GM19452 (cell line): ENCODE measurements around the gene STARD9.
"Not testable (repeated sequence)": the region's sequence is repeated elsewhere in the genome, so short reads cannot be mapped to it uniquely, and the experiment has no call there.

Experiments
- ATAC-seq: cut with Tn5 transposase; IDR thresholded peaks from one replicate; pipeline ENCODE4 v1.9.1; 2021; ENCODE audit not compliant: unreplicated experiment

STARD9 gene

GRCh38 chr15:42575188-42576039, at the start of gene STARD9:
TSS of gene STARD9 (plus strand) at chr15:42575606. CDS start at chr15:42575716, 110 bp downstream.
- ATAC-seq, result peak; percentile 93

GRCh38 chr15:42528970-42529369, 46.4 kb upstream of the STARD9 start:
- ATAC-seq, result no peak

- no peak for ATAC-seq
These were observed 42.2 kb upstream of the STARD9 start for GRCh38 chr15:42533246-42533645.

GRCh38 chr15:42544853-42545629, 30.4 kb upstream of the STARD9 start:
- ATAC-seq, result no peak

GRCh38 chr15:42547918-42548248, 27.5 kb upstream of the STARD9 start:
- no peak for ATAC-seq

- peak; percentile 78 for ATAC-seq
These were observed 27.0 kb upstream of the STARD9 start, which contains the start of the genes HAUS2 and LRRC57 for GRCh38 chr15:42548249-42549031. TSS of gene HAUS2 (plus strand) at chr15:42548838. CDS start at chr15:42548873, 35 bp downstream. TSS of gene LRRC57 (minus strand) at chr15:42548793. CDS start at chr15:42548434, 359 bp downstream.

GRCh38 chr15:42549032-42549491, 26.3 kb upstream of the STARD9 start:
- peak; percentile 5 for ATAC-seq

GRCh38 chr15:42549741-42550392, 25.5 kb upstream of the STARD9 start:
- no peak for ATAC-seq

- no peak for ATAC-seq
These were observed 21.9 kb upstream of the STARD9 start for GRCh38 chr15:42553554-42553953.

- not testable (repeated sequence) for ATAC-seq
These were observed 18.7 kb upstream of the STARD9 start for GRCh38 chr15:42556550-42557207.

GRCh38 chr15:42558739-42559138, 16.7 kb upstream of the STARD9 start:
- no peak for ATAC-seq

GRCh38 chr15:42576040-42576594, 711 bp downstream of the STARD9 start:
- no peak for ATAC-seq

- no peak for ATAC-seq
These were observed 1.4 kb downstream of the STARD9 start for GRCh38 chr15:42576776-42577175.

- no peak for ATAC-seq
These were observed 2.2 kb downstream of the STARD9 start for GRCh38 chr15:42577514-42578031.

GRCh38 chr15:42578984-42579537, 3.7 kb downstream of the STARD9 start:
- ATAC-seq, result no peak

GRCh38 chr15:42581272-42581730, 5.9 kb downstream of the STARD9 start:
- peak; percentile 74 for ATAC-seq

- ATAC-seq, result no peak
These were observed 7.4 kb downstream of the STARD9 start for GRCh38 chr15:42582569-42583375.
